Posterior cingulate gyrus (tissue), 11 donors: ENCODE measurements around the gene SCFD2.
"Not testable (repeated sequence)": the region's sequence is repeated elsewhere in the genome, so short reads cannot be mapped to it uniquely, and the experiment has no call there.

ENCODE experiments used
- DNase-seq, 10 donors: peaks; one replicate each; pipeline versions ENCODE4 v3.0.0 to v3.0.0-alpha.2; 2020 to 2021; ENCODE audit warnings: mixed read lengths in 3 of 10
- intact Hi-C: fragments of 100-400 bp; cut with DNase I; formaldehyde crosslinking; loops from one replicate; pipeline ENCODE4 v1.15.1; 2023

The SCFD2 gene

GRCh38 chr4:53195815-53196661, 169.8 kb downstream of the SCFD2 start:
- DNase-seq, result no peak
- intact Hi-C loops, result loop anchor here (5.0 kb wide), 3 partner anchors 711 to 1036 kb away; no protein-coding TSS in a partner anchor

GRCh38 chr4:53194727-53195126, 171.1 kb downstream of the SCFD2 start:
- DNase-seq, result no peak
- intact Hi-C loops, result loop anchor here (5.0 kb wide), 3 partner anchors 713 to 1038 kb away; no protein-coding TSS in a partner anchor

DNA sequence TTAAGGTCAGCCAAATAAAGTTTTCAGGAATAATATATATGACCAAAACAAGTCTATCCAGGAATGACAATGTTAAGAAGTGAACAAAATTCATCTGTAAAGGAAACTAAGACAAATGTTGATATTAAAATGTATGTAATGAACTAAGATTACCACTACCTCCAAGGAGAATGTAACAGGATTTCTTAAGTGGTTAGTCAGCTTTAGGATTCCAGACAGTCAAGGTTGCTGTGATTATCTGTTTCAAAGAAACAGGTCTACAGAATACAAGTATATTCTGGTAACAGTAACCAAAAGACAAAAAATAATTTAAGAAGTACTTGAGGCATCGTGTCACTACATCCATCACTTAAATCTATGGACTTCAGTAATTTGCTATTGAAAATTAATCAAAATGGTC, 172.8 kb downstream of the SCFD2 start:
- DNase-seq, result no peak
- intact Hi-C loops, result no loop called here

GRCh38 chr4:53192496-53192895, 173.4 kb downstream of the SCFD2 start:
- intact Hi-C loops, result no loop called here
- DNase-seq, result no peak

- DNase-seq, result no peak
- intact Hi-C loops, result no loop called here
Observed at GRCh38 chr4:53191997-53192396, 173.9 kb downstream of the SCFD2 start.

DNA sequence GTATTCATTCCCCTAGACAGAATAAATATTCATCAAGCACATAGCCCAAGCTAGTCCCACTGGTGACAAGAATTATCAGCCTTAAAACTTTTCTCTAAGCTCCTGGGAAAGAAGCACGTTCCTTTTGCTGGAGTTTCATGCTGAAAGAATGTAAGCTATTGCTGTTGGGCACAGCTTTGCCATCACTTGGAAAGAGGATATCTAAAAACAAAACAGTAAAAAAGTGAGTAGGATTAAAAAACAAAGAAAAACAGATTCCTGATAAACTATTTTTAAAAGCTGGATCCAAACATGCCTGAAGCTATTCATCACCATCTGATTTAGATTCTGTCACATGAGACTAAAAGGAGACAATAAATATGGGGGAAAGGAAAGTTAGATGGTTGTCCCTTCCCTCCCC, 176.8 kb downstream of the SCFD2 start:
- DNase-seq, result no peak
- intact Hi-C loops, result no loop called here

- intact Hi-C loops, result no loop called here
- no peak for DNase-seq
Observed at GRCh38 chr4:53186714-53187358, 179.0 kb downstream of the SCFD2 start.

DNA sequence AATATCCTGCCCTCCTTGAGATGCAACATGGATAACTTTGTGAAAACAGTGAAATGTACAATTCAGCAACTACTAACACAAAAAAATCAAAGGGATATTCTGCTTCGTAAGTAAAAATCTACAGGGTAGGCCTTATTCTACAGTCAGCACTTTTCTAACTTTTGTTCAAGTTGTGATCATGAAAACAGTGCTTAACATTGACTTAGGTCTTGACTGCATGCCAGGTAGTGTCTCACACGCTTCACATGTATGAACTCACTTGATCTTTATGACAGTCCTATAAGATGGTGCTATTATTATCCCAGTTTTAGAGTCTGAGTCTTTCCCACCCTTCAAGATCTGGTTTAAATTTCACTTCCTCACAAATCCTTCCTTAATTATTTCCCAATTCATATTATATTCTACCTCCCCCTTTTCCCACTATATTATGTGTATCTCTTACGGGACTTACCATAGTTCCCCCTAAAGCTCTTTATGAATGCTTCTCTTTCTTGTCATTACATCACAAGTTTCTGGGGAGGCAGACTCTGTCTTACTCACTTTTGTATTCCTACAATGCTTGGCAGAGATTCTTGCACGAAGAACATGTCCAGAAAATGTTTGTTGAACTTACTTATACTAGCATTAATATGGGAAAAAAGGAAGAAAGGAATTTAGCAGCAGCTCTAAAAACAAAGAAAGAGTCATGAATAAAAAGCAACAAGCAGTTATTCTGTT, 179.8 kb downstream of the SCFD2 start:
- no peak for DNase-seq
- intact Hi-C loops, result no loop called here

- DNase-seq, result no peak
- intact Hi-C loops, result no loop called here
Observed at GRCh38 chr4:53183754-53184153, 182.1 kb downstream of the SCFD2 start.

DNA sequence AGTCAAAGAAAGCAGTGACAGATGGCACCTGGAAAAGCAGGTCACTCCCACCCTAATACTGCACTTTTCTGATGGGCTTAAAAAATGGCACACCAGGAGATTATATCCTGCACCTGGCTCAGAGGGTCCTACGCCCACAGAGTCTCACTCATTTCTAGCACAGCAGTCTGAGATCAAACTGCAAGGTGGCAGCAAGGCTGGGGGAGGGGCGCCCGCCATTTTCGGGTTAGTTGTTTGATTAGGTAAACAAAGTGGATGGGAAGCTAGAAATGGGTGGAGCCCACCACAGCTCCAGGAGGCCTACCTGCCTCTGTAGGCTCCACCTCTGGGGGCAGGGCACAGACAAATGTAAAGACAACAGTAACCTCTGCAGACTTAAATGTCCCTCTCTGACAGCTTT, 188.1 kb downstream of the SCFD2 start:
- intact Hi-C loops, result not testable (repeated sequence)
- DNase-seq, result peak in 2 of 10 donors; percentile 53 to 67

GRCh38 chr4:53175640-53176039, 190.2 kb downstream of the SCFD2 start:
- no peak for DNase-seq
- intact Hi-C loops, result no loop called here

GRCh38 chr4:53174823-53175222, 191.0 kb downstream of the SCFD2 start:
- intact Hi-C loops, result no loop called here
- no peak for DNase-seq

DNA sequence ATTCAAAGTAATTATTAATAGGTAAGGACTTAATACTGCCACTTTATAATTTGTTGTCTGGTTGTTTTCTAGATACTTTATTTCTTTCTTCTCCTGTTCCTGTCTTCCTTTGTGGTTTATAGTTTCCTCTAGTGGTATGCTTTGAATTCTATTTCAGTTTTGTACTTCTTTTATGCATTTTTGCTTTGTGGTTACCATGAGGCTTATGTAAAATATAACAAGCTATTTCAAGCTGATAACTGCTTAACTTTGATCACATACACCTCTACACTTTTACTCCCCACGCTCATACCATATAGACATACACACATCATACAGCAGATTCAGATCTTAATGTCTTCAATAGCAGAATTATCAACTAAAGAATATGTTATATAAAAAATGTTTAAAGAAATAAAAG, 192.3 kb downstream of the SCFD2 start:
- DNase-seq, result no peak
- intact Hi-C loops, result no loop called here

DNA sequence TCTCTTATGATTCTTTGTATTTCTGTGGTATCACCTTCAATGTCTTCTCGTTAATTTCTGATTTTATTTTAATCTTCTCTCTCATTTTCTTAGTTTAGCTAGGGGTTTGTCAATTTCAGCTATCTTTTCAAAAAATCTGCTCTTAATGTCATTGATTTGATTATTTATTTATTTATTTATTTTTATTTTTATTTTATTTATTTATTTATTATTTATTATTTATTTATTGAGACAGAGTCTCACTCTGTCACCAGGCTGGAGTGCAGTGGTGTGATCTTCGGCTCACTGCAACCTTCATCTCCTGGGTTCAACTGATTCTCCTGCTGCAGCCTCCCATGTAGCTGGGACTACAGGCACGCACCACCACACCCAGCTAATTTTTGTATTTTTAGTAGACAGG, 194.1 kb downstream of the SCFD2 start:
- intact Hi-C loops, result no loop called here
- no peak for DNase-seq

DNA sequence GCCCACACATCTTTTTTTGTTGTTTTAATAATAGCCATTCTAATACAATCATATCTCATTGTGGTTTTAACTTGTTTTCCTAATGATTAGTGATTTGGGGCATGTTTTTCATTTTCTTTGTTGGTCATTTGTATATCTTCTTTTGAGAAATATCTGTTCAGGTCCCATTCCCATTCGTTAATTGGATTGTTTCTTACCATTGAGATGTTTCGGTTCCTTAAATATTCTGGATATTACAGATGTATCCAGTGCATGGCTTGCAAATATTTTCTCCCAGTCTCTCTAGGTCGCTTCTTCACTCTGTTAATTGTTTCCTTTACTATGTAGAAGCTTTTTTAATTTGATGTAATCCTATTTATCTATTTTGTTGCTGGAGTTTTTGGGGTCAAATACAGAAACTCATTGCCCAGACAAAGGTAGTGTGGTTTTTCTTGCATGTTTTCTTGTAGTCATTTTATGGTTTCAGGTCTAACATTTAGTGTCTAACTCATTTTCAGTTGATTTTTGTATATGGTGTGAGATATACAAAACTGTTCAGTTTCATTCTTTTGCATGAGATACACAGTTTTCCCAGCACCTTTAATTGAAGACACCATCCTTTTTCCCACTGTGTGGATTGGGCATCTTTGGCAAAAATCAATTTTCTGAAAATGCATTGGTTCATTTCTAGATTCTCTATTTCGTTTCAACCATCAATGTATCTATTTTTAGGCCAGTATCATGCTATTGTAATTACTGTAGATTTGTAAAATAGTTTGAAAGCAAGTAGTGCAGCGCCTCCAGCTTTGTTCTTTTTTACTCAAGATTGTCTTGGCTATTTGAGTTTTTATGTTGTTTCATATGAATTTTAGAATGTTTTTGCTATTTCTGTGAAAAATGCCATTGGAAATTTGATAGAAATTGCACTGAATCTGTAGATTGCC, 195.9 kb downstream of the SCFD2 start:
- intact Hi-C loops, result no loop called here
- DNase-seq, result no peak

DNA sequence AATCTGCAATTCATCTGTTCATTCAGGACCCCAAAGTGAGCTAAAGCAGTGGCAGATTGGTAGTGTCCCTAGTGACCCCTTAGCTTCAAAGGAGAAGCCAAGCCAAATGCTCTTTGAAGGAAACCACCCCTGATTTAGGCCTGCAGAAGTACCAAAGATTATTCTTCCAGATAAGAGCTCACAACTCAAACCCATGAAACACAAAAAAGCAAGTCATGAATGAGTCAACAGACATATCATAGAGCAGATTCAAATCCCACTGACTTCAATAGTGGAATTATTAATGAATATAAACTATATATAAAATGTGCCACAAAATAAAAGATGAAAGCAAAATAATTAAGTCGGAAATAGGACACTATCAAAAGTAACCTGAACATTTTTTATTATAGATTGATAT, 197.6 kb downstream of the SCFD2 start:
- intact Hi-C loops, result no loop called here
- no peak for DNase-seq

DNA sequence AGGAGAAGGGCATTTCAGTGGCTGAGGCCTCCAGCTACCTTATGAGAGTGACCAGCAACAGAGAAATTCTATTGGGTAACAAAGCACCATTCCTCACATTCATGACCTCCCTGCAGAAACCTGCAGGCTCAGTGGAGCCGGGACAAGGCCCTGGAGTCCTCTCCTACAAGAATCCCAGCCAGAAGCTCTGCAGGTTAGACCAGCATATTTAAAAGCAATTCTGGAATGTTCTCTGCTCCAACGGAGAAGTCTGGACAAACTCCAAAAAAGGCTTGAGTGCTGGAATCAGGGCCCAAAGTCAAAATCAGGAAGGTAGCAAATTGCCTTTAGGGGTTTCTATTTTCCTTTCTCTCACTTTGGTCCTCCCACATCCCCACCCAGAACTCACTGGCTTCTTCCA, 202.9 kb downstream of the SCFD2 start:
- DNase-seq, result no peak
- intact Hi-C loops, result no loop called here

GRCh38 chr4:53161787-53162433, 204.0 kb downstream of the SCFD2 start:
- no peak for DNase-seq
- intact Hi-C loops, result no loop called here

GRCh38 chr4:53161051-53161786, 204.6 kb downstream of the SCFD2 start:
- intact Hi-C loops, result no loop called here
- no peak for DNase-seq
